Right lobe of liver (tissue), 4 donors: ENCODE measurements around the gene AKAP14.

Experiments
- CTCF ChIP-seq, 4 donors: fragments of 200-600 bp in 3 of 4; fragments of 450-650 bp in 1 of 4; IDR thresholded peaks; one replicate each; pipeline versions ENCODE4 v1.5.1 to v1.8.0; 2016 to 2022; ENCODE audit warnings: antibody characterized with exemption in 4 of 4, mild to moderate bottlenecking in 2 of 4
- POLR2A ChIP-seq: fragments of 450-650 bp; IDR thresholded peaks from one replicate; pipeline ENCODE4 v1.6.1; 2017; ENCODE audit warnings: antibody characterized with exemption, mild to moderate bottlenecking
- donor health status: DM: no; HTN: no; CAD: no.
- donor health status: DM: no; HTN: no; CAD: no.
- donor health status: DM: no; HTN: yes; CAD: no.

- TF ChIP-seq POLR2A (no peak), CTCF (IDR thresholded peaks at IDR 0.05) (no peak)
Measured at GRCh38 chrX:119870626-119871131, 25.0 kb upstream of the AKAP14 start.
